HPDE6-E6E7 (cell line): Measurements from ENCODE around the gene HMCN2.

Experiments
- DNase-seq: peaks from one replicate; pipeline ENCODE4 v3.0.0; 2011; ENCODE audit warnings: missing footprints; ENCODE audit errors: extremely low spot score

Gene HMCN2

DNA sequence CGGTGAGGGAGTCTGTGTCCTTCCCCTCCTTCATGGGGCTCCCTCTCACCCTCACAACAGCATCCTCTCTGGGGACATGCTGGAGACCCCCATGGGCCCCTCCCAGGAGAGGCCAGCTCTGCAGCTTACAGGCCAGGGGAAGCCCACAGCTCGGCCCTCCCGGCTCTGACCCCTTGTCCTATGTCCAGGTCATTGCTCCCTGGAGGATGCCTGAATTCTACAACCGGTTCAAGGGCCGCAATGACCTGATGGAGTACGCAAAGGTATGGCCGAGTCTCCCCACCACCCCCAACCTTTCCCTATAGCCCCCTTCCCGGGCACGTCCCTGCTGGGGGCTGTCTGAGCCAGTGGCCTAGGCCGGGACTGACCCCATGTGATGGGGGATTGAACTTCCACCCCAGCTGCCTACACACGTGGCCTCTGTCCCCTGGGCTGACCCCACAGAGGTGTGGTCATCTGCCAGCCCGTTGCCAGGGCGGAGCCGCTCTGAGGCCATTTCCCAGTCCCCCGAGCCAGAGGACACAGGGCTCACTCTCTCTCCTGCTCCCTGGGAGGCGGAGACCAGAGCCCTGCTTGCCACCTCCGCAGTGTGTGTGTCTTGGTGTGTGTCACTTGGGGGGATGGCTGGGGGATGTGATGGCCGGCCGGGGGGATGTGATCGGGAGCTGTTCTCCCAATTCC, 201.1 kb downstream of the HMCN2 start:
- no peak for DNase-seq

DNA sequence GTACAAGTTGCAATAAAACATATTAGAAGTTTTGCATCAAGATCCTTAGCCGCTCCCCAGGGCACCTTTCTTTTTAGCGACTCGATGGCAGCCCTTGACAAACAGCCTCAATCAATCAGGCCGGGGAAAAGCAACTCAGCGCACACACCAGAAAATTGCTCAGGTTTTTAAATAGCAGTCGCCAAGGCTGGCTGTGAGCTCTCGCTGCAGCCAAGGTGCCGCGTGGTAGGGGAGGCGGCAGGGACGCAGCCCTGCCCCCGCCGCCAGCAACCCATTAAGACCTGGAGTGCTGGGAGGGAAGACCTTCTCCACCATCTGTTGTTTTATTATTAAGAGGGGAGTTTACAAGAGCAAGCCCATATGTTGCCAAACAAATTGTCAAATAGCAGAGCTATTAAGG, 201.8 kb downstream of the HMCN2 start:
- no peak for DNase-seq

DNA sequence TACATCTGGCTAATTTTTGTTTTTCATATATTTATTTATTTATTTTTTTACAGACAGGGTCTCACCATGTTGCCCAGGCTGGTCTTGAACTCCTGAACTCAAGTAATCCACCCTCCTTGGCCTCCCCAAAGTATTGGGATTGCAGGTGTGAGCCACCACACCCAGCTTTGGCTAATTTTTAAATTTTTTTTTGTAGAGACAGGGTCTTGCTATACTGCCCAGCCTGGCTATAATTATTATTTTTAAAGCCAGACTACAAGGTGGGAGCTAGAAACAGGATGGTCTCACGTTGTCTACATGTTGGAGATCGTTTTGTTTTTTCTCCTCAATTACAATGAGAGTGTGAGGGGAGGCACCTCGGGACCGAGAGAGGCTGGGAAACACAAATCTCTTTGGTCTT, 203.0 kb downstream of the HMCN2 start:
- DNase-seq: no peak

DNA sequence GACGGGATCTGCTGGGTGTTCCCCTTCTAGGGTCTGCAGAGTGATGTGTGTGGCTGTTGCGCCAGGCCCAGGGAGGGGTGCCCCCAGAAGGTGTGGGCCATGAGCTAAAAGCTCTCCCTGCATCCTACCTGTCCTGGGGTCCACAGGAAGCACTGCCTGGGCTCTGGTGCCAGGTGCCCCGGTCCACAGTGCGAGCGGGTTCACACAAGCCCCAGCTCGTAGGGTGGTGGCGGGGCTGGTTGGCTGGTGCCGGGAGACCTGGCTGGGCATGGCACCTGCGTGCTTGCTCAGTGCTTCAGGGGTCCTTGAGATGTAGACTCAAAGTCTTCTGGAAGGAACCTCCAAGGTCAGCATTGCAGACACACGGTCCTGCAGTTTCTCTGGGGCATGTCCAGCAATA, 204.7 kb downstream of the HMCN2 start:
- DNase-seq: no peak

DNA sequence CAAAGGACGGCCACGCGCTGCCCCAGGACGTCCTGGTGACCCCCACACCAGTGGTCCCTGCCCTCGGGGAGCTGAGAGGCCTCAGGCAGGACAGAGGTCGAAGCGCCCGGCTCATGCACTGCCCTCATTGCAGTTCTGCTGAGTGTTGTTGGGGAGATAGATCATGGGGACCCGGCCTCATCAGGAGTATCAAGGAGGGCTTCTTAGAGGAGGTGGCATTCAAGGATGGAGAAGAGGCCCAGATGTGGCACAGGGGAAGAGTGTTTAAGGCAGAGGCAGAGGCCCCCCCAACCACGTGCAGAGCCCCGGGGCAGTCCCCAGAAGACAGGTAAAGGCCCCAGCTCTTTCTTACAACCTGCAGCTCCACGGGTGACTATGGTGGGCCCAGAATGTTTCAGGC, 205.4 kb downstream of the HMCN2 start:
- no peak for DNase-seq

DNA sequence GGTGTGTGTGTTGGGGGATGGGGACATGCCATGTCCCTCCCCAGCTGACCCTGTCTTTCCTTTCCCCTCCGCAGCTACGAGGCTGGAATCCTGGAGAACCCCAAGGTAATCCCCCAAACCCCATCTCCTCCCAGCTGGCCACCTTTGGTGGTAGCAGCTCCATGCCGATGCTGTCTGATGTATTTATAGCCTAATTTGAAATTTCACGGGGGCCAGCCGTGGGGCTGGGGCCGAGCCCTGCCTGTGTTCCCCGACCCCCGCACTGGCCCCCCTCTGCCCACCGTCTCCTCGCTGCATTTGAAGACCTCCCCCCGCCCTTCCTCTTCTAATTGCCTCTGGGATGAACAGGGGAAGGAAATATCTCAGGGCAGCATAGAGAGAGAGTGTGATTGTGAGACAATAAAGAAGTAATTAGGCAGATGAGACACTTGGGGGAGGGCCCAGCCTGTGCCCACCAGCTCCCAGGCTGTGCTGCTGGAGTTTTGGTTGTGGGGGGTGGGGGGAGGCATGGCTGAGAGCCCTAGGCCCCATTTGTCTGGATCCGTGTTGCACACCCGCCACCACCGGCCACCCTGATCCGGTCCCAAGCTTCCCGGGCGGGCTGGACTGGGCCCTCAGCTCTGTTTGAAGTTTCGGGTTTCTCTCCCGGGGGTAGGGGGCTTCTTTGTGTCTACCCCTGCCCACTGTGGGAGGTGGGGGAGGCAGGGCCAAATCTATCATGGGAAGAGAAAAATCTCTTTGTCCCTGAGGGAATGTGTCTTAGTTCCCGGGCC, 206.0 kb downstream of the HMCN2 start:
- DNase-seq: no peak

DNA sequence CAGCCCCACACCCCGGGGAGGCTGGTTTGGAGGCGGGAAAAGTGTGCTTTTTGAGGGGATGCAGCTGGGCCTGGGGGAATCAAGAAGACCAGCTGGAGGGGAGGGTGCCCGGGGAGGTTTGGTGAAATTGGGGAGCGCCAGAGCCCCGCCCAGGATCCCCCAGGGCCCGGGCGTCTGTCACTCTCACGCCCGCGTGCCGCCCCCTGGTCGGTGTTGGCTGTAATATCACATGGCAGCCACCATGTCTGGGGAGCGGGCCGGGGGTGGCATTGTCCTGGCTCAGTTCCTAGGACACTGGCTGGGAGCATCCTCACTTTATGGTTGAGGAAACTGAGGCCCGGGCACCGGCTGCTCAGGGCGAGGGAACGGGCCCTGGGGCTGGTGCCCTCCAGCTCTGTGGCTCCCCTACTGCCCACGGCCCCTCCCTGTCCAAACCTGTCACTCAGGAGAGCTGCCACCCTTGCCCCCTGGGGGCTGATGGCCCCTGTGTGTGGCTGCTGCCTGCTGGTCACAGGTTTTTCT, 206.7 kb downstream of the HMCN2 start:
- no peak for DNase-seq

DNA sequence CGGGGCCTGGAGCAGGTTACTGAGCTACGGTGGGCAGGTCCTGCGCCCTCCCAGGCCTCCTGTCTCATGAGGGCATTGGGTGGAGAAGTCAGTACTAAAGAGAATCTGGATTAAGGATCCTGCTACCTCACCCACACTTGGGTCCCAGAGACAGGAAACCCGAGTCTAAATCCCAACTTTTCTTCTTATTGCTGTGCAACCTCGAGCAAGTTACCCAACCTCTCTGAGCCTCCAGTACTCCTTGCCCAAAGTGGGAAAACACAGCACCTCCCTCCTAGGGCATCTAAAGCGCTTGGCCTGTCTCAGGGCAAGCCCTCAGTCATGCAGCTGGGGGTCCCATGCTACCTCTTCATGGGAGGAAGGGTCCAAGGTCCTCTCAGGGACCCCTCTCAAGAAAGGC, 207.4 kb downstream of the HMCN2 start:
- no peak for DNase-seq

DNA sequence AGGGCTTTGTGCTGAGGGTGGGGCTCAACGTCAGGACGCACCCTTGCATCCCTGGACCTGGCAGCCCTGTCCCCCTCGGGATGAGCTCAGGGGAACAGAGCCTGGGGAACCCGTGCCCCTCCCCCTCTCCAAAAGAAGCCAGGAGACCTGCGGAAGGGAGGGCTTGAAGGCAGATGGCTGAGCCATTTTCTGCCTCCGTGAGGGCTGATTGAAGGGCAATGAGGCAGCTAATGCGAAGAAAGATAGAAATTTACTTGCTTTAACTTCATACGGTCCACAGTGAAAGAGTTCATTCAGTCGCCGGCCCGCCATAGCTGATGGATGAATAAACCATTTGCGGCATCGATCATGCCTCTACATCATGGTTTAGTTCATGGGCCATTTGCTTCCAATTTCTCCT, 208.0 kb downstream of the HMCN2 start:
- no peak for DNase-seq

DNA sequence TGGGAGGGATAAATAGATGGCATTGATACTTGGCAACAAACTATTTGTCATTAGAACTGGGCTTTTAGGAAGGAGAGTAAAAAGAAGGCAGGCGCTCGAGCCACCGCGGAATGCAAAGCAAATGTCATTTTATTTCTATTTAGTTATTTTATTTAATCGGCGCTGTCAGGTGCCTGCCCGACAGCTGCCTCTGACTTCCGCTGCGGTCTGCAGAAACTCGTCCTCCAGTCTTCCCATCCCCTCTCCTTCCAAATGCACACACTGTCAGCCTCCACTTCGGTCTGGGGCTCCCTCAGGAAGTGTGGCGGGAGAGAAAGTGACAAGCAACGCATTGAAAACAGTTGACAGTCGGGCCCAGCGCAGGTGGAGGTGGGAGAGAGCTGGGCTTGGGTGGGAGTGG, 208.5 kb downstream of the HMCN2 start:
- DNase-seq: no peak

DNA sequence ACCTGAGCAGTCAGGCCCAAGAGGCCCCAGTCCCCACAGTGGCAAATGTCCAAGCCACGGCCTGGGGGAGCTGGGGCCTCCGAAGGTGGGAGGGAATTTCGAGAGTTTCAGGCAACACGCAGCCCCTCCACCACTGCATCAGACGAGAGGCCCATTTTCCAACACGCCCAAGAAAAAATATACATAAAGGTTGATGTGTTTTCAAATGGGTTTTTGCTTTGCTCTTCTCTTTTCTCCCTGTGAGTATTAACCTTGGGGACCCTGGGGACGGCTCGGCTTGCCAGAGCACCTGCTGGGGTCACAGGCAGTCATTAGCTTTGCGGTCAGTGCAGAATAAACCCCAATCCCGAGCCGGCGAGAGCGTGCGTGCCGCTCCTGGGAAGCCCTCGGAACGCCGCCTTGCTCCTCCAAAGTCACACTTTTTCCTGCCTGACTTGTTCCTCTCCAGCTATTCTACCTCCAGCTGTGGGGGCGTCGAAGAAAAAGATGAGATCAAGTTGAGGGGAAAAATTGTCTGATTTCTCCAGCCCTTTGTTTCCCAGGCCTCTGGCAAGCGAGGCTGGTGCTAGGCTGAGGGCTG, 210.7 kb downstream of the HMCN2 start:
- no peak for DNase-seq

DNA sequence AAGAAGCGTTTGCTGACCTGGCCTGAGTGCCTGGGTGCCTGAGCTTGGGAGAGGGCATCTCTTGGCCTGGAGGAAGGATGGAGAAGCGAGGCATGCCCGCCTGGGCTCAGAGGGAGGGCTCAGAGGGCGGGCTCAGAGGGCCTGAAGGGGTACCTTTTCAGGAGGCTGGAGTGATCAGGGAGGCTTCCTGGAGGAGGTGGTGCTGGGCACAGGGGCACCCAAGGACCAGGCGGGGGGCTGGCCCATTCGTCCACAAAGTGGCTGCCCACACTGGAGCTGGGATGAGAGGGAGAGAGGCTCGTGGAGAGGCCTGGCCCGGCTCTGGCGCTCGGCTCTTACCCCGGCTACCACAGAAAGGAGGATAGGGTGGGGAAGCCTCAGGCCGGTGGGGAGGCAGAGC, 212.0 kb downstream of the HMCN2 start:
- DNase-seq: no peak

DNA sequence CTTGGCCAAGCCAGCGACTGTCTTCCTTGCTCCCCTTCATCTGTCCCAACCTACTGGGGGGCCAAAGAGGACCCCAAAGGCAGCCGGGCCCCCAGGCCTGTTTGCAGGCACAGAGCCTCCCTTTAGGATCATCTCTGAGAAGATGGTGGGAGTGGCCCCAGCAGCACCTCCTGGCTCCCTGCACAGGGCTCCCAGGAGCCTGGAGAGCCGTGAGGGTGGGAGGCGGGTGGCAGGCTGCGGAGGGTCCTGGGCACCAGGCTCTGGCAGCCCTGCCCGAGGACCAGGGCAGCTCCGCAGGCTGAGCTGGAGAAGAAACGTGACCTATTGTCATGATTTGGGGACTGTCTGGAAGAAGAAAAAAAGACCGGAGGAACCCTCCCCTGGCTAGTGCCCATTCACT, 212.6 kb downstream of the HMCN2 start:
- no peak for DNase-seq

DNA sequence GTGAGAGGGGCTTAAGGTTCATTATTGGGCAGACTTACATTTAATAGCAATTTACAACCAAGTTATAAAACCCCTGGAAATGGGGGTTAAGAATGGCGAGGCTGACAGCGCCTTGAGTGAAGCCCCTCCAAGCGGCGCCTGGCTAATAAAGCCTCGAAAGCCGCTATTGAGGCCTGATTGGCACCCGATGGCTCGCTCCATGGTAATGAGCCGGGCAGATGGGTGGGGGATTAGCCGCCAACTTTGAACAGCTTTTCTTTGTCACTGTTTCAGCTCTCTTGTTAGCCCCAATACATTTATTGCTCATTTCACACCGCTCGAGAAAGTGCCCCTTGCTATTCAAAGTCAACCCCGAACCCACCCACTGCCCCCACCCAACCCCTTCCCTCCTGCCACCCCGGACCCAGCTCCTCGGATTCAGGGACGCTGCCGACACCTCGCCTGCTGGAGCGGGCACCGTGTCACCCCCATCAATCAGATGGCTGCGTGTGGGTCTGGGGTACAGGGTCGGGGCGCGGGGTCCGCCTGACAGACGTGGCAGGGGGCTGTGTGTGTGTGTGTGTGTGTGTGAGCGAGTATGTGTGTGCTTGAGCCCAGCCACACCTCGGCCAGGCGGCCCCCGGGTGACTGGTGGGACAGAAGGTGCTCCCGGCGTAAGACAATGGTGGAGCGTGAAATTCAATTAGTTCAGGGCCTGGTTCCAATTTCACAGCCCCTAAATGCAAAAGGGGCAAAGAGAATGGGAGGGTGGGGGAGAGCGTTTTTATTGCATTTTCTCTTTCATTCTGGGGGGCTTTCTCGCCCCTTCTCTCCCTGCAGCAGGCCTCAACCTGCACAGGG, 213.4 kb downstream of the HMCN2 start:
- DNase-seq: no peak

DNA sequence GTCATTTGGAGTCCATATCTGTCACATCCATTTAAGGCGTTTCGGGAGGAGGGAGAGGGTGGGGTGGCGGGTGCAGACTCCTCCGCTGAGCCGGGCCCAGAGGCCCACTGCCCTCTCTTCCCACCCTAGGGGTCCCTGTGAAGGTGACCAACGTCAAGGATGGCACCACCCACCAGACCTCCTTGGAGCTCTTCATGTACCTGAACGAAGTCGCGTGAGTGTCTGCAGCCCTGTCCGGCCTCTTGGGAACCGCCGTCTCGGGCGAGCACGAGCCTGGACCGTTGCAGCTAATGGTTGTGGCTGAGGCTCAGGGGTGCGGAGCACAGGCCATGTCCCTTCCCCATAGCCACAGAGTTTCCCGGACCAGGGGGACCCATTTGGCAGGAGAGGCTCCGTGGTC, 214.0 kb downstream of the HMCN2 start:
- no peak for DNase-seq

DNA sequence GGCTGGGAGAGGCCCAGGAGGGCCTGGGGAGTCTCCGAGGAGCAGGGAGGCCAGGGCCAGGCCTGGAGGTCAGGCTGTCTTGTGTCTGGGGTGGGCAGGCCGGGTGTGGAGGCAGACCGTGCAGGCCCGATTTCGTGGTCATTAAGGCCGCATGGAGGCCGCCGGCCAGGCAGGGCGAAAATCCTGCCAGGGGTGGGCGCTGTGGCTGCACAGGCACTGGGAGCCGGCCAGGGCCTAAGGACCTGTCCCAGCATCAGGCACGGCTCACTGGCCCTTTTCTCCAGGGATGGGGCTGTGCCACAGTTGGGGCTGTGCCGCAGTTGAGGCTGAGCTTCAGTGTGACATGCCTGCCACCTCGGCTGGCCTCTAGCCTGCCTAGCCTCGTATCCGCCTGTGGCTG, 215.1 kb downstream of the HMCN2 start:
- no peak for DNase-seq

DNA sequence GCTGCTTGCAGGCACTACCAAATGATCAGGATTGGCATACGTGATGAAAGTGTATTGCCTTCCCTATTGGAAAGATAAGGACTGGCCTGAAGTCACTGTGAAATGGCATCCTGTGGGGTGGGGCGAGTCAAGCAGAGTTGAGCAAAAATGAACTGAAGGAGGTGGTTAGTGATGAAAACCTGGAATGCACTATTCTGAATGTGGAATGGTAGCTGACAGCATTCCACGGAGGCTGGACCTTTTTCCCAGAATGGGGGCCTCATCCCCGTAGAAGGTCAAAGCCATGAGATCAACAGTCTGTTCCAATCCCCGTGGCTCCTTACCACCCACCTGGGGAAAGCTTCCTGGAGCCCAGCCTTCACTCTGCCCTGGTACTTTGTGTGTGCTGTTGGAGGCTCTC, 216.9 kb downstream of the HMCN2 start:
- DNase-seq: no peak

DNA sequence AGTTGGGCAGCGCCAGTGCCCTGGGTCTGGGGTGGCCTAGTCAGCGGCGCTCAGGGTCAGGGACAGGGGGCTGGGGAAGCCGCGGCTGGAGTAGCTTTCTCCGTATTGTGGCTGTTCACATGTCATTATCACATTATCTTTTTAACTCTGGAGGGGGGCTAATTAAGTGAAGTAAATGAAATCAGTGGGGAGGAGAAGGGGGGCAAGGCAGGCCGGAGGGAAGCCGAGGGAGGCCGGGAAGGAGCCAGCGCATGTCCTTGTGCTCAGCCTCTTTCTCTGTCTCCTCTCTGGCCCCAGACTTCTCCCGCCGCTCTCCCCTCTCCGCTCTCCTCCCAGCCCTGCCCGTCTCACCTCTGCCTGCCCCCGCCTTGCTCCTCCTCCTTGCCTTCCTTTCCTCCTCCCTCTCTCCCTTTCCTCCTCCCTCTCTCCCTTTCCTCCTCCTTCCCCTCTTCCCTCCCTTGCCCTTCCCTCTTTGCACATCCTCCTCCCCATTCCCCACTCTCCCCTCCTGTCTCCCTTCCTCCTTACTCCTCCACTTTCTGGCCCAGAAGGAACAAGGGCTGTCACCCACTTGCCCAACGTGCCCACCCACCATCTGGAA, 217.9 kb downstream of the HMCN2 start:
- no peak for DNase-seq
